Measurements from ENCODE around the gene ANKS1B.

Gene ANKS1B

GRCh38 chr12:99136516-99136915, 848.2 kb downstream of the ANKS1B start:
- no peak for DNase-seq (ENCODE audit: low spot score)
- no peak for FAIRE-seq

DNA sequence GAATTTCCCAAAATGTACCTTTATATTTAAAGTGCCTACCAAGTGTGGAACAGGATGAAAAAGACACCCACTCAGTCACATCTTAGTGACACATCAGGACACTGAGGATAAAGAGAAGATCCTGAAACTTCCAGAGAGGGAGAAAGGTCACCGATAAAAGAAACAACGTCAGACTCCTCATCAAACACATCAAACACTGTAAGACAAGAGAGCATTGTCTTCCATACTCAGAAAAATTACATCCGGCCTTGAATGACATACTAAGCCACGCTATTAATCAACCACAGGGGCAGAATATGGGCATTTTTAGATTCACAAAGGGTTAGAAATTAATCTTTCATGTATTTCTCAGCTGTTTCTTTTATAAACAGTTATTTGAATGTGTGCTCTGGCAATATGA, 849.4 kb downstream of the ANKS1B start:
- FAIRE-seq (no peak), DNase-seq (ENCODE audit: low spot score) (peak; percentile 9)

- no peak for DNase-seq (ENCODE audit: low spot score)
- FAIRE-seq: no peak
Observed at GRCh38 chr12:99133401-99133800, 851.3 kb downstream of the ANKS1B start.

GRCh38 chr12:99131751-99132199, 853.0 kb downstream of the ANKS1B start:
- DNase-seq (ENCODE audit: low spot score): peak; percentile 12
- FAIRE-seq: no peak

DNA sequence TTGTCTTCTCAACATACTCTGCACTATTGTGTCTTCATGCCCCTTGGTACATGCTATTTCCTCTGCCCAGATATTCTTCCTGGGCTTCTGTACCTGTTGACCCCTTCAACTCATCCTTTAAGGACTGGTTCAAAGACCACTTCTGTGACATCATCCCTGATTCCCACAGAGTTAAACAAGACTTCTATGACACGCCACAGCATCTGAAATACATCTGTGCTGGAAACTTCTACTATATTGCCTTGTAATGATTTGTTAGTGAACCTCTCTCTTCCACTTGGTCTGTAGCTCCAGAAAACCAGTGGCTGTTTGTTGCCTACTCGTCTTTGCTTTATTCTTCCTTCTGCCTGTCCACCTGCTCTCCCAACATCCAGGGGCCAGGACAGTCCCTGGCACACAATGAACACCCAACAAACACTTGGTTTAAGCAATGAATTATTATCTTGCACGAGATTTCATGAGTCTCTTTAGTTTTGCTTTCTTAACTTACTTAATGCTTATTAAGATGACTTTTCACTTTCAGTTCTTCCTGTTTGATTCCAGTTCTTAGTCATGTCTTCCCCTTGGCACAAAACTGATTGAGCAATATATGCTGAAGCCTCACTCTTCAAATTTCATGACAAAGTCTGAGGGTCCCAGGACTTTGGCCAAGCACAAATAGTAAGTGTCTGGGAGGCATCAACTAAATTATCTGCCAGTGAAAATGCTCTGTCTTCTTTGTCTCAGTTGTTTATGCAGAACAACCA, 853.8 kb downstream of the ANKS1B start:
- no peak for DNase-seq (ENCODE audit: low spot score)

DNA sequence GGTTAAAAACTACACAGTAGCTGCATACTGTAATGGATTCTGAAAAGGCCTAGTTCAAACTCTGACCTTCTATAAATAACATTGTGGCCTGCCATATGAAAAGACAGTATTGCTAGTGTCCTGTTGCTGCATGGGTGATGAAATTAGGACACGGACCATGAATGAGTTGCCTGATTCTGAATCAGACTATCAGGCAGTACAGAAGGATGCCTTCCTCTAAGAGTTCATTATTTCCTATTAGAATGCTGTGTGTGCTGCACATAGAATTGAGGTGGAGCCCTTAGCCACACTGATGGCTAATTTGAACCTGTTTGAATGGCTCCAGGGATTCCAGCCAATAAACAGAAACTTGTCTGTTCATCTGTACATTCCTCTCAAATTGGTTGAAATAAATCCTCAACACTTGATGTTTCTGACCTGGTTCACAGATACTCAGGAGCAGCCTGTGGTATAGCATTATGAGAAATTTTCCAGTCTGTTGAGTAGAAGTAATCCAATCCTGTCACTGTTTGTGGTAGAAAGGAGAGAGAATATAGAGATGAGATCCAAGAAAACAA, 856.4 kb downstream of the ANKS1B start:
- DNase-seq (ENCODE audit: low spot score) (no peak), FAIRE-seq (no peak)

More for the DNA sequence above, 853.8 kb downstream of the ANKS1B start:
- FAIRE-seq: no peak

- FAIRE-seq (no peak), DNase-seq (ENCODE audit: low spot score) (no peak)
Observed at GRCh38 chr12:99122959-99123358, 861.8 kb downstream of the ANKS1B start.

DNA sequence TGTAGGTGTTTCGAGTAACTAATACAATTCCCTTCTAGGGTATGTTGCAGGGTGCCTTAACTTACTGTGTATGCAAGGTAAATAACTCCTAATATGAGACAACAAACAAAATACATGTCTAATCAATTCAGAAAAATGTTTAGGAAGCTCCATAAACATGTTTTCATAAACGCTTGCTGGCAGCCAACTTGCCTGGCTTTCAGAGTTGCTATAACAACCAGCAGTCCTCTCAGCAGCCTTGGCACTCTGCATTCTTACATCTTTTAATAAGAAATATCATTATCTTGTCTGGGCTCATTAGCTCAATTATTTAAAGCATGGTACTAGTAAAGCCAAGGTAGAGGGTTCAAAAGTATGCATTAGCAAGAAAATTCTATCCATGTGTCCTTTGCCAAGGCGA, 862.2 kb downstream of the ANKS1B start:
- DNase-seq (ENCODE audit: low spot score): no peak
- no peak for FAIRE-seq

- DNase-seq (ENCODE audit: low spot score): no peak
- FAIRE-seq: no peak
Observed at GRCh38 chr12:99121546-99121945, 863.2 kb downstream of the ANKS1B start.

DNA sequence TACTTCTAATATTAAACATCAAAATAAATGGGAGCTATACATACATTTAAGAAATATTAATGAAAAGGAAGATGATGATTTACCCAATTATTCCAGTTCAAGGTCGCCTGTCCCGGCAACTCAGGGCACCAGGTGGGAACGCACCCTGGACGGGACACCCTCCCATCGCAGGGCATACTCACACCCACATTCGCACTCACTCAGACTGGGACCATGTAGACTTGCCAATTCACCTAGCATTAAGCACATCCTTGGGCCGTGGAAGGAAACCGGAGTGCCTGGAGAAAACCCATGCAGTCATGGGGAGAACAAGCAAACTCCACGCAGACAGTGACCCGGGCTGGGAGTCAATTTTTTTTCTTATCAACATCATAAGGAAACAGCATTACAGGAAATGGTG, 864.8 kb downstream of the ANKS1B start:
- DNase-seq (ENCODE audit: low spot score) (no peak), FAIRE-seq (no peak)

DNA sequence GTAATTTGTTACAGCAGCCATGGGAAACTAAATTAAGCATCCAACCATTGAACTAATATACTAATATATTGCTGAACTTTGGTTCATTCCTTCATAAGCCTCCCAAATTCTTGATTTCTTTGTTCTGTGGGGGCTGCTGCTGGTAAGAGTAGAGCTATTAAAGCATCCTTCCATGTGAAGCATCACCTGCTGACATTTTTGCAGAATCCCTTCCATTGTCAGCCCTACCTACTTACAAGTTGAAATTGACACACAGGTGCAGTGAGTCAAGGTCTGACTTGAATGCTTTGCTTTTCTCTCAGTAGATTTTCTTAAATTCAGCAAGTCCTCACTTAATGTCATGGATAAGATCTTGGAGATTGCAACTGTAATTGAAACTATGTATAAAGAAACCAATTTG, 865.3 kb downstream of the ANKS1B start:
- no peak for FAIRE-seq
- no peak for DNase-seq (ENCODE audit: low spot score)

- no peak for FAIRE-seq
- DNase-seq (ENCODE audit: low spot score): no peak
Observed at GRCh38 chr12:99111600-99111999, 873.1 kb downstream of the ANKS1B start.

GRCh38 chr12:99110868-99111267, 873.9 kb downstream of the ANKS1B start:
- FAIRE-seq: no peak
- DNase-seq (ENCODE audit: low spot score): no peak

- DNase-seq (ENCODE audit: low spot score) (no peak), FAIRE-seq (no peak)
Observed at GRCh38 chr12:99110212-99110611, 874.5 kb downstream of the ANKS1B start.

DNA sequence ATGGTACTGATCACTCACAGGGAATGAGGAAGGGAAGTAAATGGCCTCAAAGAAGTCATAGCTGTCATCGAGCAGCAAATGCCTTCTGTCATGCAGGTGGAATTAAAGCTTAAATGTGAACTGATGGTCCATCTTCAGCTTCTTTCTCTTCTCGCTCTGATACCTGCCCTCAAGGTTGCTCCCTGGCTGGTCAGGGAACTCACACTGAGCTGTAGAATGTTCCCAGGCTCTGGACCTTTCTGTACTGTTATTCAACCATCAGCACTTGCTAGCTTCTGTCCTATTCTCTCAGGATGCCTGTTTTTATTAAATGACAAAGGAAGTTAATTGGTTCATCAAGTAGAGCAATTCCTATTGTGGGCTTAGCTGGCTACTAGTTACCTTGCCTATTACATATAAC, 875.8 kb downstream of the ANKS1B start:
- DNase-seq (ENCODE audit: low spot score): no peak
- FAIRE-seq: no peak

DNA sequence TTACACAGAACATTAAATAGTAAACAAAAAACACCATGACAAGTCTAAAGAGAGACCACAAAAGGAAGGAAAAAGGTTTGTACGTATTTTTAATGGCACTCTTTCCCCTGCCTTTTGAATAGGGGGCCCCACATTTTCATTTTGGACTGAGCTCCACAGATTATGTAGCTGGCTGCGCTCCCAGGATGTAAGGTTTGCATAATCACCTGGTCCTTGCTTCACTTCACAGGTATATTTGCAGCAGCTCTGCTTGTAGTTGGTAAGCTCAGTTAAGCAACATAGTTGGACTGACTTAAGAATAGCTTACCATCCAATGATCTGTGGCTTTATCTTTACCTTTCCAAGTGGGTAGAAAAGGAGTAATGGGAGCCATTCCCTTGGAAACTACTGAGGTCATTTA, 885.0 kb downstream of the ANKS1B start:
- no peak for FAIRE-seq

DNA sequence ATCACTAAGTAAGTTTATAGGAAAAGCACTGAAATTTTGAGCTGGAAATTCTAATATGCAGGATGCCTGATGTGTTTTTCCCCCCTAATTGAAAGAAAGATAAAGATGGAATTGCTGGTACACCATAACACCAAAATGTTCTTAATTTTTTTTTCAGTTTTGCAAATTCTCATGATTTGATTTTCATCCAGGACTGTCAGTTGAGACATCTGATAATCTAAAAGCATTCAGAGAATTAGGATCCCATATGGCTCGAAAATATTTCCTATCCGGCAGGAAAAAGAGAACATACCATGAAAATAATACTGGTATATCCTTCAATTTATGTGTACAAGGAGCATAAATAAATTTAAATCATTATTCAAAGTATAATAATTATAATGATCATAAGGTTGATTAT, 887.6 kb downstream of the ANKS1B start:
- DNase-seq (ENCODE audit: low spot score): no peak
- FAIRE-seq: no peak

More for the DNA sequence above, 885.0 kb downstream of the ANKS1B start:
- no peak for DNase-seq (ENCODE audit: low spot score)

DNA sequence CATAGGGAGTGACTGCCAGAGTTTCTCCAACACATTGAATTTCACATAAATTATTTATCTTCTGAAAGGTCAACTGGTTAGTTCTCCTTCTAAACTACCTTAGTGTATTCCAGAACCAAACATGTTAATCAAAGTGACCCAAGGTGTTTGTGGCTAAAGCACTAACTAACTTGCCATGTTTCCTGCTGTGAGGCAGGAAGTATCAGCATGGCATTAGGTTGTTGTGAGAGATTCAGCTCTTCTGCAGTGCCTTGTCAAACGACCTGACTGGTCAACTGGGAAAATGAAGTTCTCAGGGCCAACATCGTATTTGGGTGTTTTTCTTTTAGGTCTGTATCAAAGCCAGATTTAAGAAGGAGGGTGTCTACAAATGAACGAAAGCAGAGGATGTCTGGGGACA, 891.6 kb downstream of the ANKS1B start:
- DNase-seq (ENCODE audit: low spot score) (no peak), FAIRE-seq (no peak)

DNA sequence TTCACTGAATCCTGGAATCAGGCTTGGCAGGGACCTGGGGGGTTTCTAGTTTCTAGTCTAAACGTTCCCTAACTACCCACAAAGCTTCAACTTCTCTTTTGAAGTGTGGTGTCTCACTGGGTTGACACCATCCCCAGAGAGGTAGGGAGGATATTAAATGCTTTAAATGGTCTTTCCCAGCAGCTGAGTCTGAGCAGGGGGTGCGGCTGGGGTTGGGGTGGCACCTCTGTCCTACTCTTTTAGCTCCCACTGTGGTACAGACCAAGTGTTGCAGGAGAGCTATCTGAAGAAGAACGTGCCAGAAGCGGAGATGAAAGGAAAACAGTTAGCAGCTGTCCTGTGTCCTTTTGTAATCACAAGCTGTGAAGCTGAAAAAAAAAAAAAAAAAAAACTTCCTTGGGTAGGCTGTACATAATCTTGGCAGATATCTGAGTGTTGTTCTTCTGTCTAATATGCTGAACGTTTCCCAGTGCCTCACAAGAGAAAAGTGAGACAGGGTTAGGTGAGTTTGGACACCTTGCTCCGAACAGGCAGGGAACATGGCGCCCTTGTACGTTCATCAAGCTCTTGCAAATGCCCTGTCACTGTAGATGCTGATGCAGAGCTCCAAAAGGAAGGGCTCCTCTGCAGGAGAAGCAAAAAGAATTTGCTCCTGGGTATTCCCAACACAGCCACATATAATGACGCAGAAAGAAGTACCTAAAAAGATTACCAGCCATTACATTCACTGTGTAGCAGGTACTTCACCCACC, 892.5 kb downstream of the ANKS1B start:
- no peak for FAIRE-seq
- no peak for DNase-seq (ENCODE audit: low spot score)

DNA sequence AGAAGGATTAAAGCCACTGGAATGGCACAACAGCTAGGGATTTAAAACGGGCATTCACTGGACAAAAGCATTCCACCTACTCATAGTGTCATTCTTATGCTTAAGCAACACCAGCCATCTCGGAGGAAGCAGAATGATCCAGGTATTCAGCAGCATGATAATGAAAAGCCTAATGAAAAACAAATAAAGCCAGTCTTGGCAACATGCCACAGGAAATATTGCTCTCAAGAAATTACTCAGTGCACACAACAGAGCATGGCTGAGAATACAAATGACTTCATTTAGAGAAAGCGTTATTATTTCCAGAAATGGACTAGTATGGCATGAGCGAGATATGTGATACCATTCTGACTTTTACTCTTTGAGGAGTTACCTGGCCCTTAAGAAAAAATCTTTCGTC, 897.5 kb downstream of the ANKS1B start:
- DNase-seq (ENCODE audit: low spot score): no peak
- FAIRE-seq: no peak

DNA sequence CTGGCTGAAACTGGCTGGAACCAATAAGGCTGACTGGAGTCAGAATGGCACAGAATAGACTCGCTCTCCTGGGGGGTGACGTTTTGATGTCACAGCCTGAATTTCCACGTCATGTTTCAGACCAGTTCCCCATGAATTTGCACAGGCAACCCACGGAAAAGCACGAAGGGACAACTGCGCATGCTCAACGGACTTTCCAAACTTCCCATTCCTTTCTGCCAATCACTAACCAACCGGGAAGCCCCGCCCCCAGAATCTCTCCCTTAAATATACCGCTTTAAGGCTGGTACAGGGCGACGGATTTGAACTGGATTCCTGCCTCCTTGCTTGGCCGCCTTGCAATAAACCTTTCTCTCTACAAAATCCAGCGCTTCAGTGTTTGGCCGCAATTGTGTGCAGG, 904.9 kb downstream of the ANKS1B start:
- FAIRE-seq: no peak

DNA sequence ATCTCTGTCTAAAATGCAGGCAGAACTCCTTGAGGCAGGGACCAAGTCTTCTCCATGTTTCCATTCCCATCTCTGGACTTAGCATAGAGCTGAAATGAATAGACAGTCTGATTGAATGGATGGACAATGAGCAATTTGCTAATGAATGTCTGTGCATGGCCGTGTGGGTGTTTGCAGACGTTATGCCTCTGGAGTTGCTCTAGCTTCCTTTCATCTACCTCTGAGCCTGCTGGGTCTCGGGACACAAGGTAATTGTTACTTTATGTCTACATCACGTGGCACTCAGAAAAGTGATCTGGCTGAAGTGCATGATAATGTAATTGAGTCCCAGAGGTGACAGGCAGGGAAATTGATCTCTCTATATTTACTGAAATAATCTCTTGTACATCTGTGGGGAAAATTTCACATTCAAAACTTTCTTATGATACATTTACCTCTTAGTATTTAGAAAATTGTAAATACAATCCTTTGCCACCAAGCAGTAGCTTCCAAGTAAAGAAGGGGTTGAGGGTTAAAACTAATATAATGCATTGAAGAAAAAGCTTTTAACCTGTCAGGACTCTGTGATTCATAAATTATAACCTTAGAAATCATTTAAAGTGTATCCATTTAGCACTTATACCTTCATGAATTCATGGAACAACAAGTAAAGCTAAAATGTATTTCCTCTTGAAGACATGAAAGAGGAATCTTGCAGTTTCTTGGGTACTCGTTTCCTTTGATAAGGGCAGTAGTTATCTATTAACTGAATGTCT, 915.6 kb downstream of the ANKS1B start:
- DNase-seq (ENCODE audit: low spot score) (no peak), FAIRE-seq (no peak)

More for the DNA sequence above, 904.9 kb downstream of the ANKS1B start:
- no peak for DNase-seq (ENCODE audit: low spot score)

All from urothelium cell line (cell line).